GM12891 (cell line): Measurements from ENCODE around the gene PALD1.

Experiments
- PAX5 ChIP-seq: IDR thresholded peaks from 2 replicates; pipeline ENCODE4 v1.6.1; 2011; ENCODE audit warnings: low read length, moderate library complexity, mild to moderate bottlenecking; ENCODE audit not compliant: insufficient read depth, severe bottlenecking
- POLR2A ChIP-seq: IDR thresholded peaks from 2 replicates; pipeline ENCODE4 v1.6.1; 2011; ENCODE audit warnings: low read depth, low read length, control low read depth
- POLR2AphosphoS5 ChIP-seq: IDR thresholded peaks from 2 replicates; pipeline ENCODE4 v1.6.1; 2011; ENCODE audit warnings: low read depth, low read length, control low read depth
- POU2F2 ChIP-seq: IDR thresholded peaks from 2 replicates; pipeline ENCODE4 v1.6.1; 2011; ENCODE audit warnings: low read depth, mild to moderate bottlenecking, control low read depth, low read length, moderate library complexity
- TAF1 ChIP-seq: IDR thresholded peaks from 2 replicates; pipeline ENCODE4 v1.6.1; 2011; ENCODE audit warnings: low read depth, low read length, control low read depth

DNA sequence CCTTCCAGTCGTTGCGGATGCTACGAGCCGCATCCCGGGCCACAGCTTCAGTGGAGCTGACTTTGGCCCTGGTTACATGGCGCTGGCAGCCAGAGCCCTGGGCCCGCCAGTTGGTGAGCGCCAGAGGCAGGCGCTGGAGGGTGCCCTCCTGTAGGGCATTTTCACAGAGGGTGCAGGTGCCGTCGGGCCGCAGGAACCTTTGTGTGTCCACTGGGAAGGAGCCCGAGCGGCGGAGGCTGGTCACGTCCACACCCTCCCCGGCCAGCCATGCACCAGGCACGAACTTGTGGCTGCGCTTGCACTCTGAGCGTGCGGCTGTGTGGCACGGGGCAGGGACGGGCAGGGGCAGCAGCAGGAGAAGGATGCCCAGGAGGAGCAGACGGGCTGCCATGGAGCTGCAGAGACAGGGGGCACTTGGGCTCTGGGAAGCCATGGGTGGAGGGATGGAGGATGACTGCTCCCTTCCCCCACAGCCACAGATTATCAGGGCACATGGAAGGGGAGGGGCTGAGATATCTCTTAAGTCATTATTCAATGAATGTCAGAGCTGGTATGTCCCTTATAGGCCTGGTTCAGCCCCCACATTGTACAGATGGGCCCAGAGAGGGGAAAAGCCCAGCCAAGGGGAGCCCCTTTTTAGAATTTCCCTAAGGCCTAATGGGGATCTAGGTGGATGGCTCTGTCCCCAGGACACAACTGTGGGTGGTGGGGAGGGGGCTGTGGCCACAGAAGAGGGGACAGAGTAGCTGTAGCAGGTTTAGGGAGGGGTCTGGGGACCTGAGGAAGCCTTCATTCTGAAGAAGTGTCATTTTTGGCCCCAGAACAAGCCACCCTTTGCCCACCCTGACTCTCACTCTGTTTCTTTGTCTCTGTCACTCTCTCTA lies 122.2 kb downstream of the PALD1 start:
- TF ChIP-seq POLR2AphosphoS5 (no peak), POLR2A (no peak), TAF1 (no peak), PAX5 (no peak), POU2F2 (no peak)
